H9 (cell line): Measurements from ENCODE around the gene CALY. TPM values are rescaled to one million over a fixed set of nuclear protein-coding genes. Genes with fewer than 3 reads are reported as not detected.

Experiments used
- DNase-seq: peaks from one replicate; pipeline ENCODE4 v3.0.0-alpha.2; 2017
- H2AFZ ChIP-seq: one replicate; pipeline ENCODE4 v1.6.1; 2013; ENCODE audit warnings: mild to moderate bottlenecking, low read length, control low read depth, moderate library complexity
- H2AK5ac ChIP-seq: 2 replicates; pipeline ENCODE4 v1.6.1; 2013; ENCODE audit warnings: low read length, control low read depth, mixed read lengths; ENCODE audit not compliant: insufficient read length
- H2BK120ac ChIP-seq: one replicate; pipeline ENCODE4 v1.6.1; 2013; ENCODE audit warnings: low read depth, mild to moderate bottlenecking, low read length, control low read depth, inconsistent platforms; ENCODE audit not compliant: poor library complexity, severe bottlenecking
- H2BK12ac ChIP-seq: 2 replicates; pipeline ENCODE4 v1.6.1; 2013; ENCODE audit warnings: low read length, control low read depth, mixed read lengths, low read depth; ENCODE audit not compliant: insufficient read length
- H2BK15ac ChIP-seq: 2 replicates; pipeline ENCODE4 v1.6.1; 2013; ENCODE audit warnings: low read depth, low read length, control low read depth
- H2BK20ac ChIP-seq: one replicate; pipeline ENCODE4 v1.6.1; 2013; ENCODE audit warnings: low read depth, mild to moderate bottlenecking, low read length, control low read depth, inconsistent platforms; ENCODE audit not compliant: poor library complexity, severe bottlenecking
- H2BK5ac ChIP-seq: 2 replicates; pipeline ENCODE4 v1.6.1; 2013; ENCODE audit warnings: low read length, control low read depth, mixed read lengths; ENCODE audit not compliant: insufficient read length
- H3K14ac ChIP-seq: 2 replicates; pipeline ENCODE4 v1.6.1; 2013; ENCODE audit warnings: low read length, control low read depth; ENCODE audit not compliant: insufficient read depth
- H3K18ac ChIP-seq: 2 replicates; pipeline ENCODE4 v1.6.1; 2013; ENCODE audit warnings: low read depth, mild to moderate bottlenecking, mixed read lengths, low read length, control low read depth; ENCODE audit not compliant: insufficient read length
- H3K23ac ChIP-seq: 2 replicates; pipeline ENCODE4 v1.6.1; 2013; ENCODE audit warnings: low read length, control low read depth, mixed read lengths, low read depth; ENCODE audit not compliant: insufficient read length
- H3K23me2 ChIP-seq: 2 replicates; pipeline ENCODE4 v1.6.1; 2013; ENCODE audit warnings: low read depth, mild to moderate bottlenecking, mixed read lengths, low read length, control low read depth; ENCODE audit not compliant: insufficient read length, poor library complexity, severe bottlenecking
- H3K27ac ChIP-seq: 2 replicates; pipeline ENCODE4 v1.5.1; 2013; ENCODE audit warnings: low read length, control low read depth, mixed read lengths, low read depth; ENCODE audit not compliant: insufficient read length
- H3K27me3 ChIP-seq: 2 replicates; pipeline ENCODE4 v1.6.1; 2013; ENCODE audit warnings: low read length, control low read depth, inconsistent platforms; ENCODE audit not compliant: insufficient read depth
- H3K4ac ChIP-seq: 2 replicates; pipeline ENCODE4 v1.6.1; 2013; ENCODE audit warnings: low read depth, mild to moderate bottlenecking, control low read depth, inconsistent platforms, low read length, moderate library complexity
- H3K4me1 ChIP-seq: 2 replicates; pipeline ENCODE4 v1.6.1; 2013; ENCODE audit warnings: low read length, control low read depth, inconsistent platforms; ENCODE audit not compliant: insufficient read depth
- H3K4me2 ChIP-seq: 2 replicates; pipeline ENCODE4 v1.6.1; 2013; ENCODE audit warnings: low read length, control low read depth, mixed read lengths; ENCODE audit not compliant: insufficient read length, insufficient read depth
- H3K56ac ChIP-seq: 2 replicates; pipeline ENCODE4 v1.6.1; 2013; ENCODE audit warnings: low read depth, mild to moderate bottlenecking, mixed read lengths, low read length, control low read depth; ENCODE audit not compliant: insufficient read length
- H3K79me1 ChIP-seq: 2 replicates; pipeline ENCODE4 v1.6.1; 2013; ENCODE audit warnings: low read depth, mild to moderate bottlenecking, moderate library complexity, low read length, control low read depth, inconsistent platforms; ENCODE audit not compliant: insufficient read depth, poor library complexity, severe bottlenecking
- H3K79me2 ChIP-seq: 2 replicates; pipeline ENCODE4 v1.6.1; 2013; ENCODE audit warnings: low read length, control low read depth, inconsistent platforms; ENCODE audit not compliant: insufficient read depth
- H3K9ac ChIP-seq: 2 replicates; pipeline ENCODE4 v1.6.1; 2013; ENCODE audit warnings: low read length, control low read depth, mixed read lengths; ENCODE audit not compliant: insufficient read length; ENCODE audit errors: extremely low read depth
- H3K9me3 ChIP-seq: one replicate; pipeline ENCODE4 v1.6.1; 2013; ENCODE audit warnings: low read depth, low read length, inconsistent platforms; ENCODE audit not compliant: control insufficient read depth
- H3T11ph ChIP-seq: one replicate; pipeline ENCODE4 v1.6.1; 2013; ENCODE audit warnings: mild to moderate bottlenecking, low read length, control low read depth, inconsistent platforms
- H4K20me1 ChIP-seq: one replicate; pipeline ENCODE4 v1.6.1; 2013; ENCODE audit not compliant: control insufficient read depth, insufficient read length, insufficient read depth
- H4K5ac ChIP-seq: 2 replicates; pipeline ENCODE4 v1.6.1; 2013; ENCODE audit warnings: low read depth, mild to moderate bottlenecking, mixed read lengths, low read length, control low read depth; ENCODE audit not compliant: insufficient read length
- H4K8ac ChIP-seq: replicated peaks from 2 replicates; pipeline ENCODE4 v1.6.1; 2013; ENCODE audit warnings: low read length, control low read depth, mixed read lengths, low read depth; ENCODE audit not compliant: insufficient read length
- H4K91ac ChIP-seq: 2 replicates; pipeline ENCODE4 v1.6.1; 2013; ENCODE audit warnings: low read depth, mild to moderate bottlenecking, moderate library complexity, mixed read lengths, low read length, control low read depth; ENCODE audit not compliant: insufficient read length
- H3K27ac Mint-ChIP-seq, 3 experiments: 2 replicates in 2 of 3; 3 replicates in 1 of 3; pipeline ENCODE4 v1.8.0; 2020 to 2021; ENCODE audit warnings: mixed read lengths in 3 of 3, mild to moderate bottlenecking in 1 of 3, moderate library complexity in 1 of 3
- H3K27me3 Mint-ChIP-seq: 2 replicates; pipeline ENCODE4 v1.8.0; 2021; ENCODE audit warnings: low read depth, mild to moderate bottlenecking, moderate library complexity, mixed read lengths
- H3K36me3 Mint-ChIP-seq, 3 experiments: 2 replicates in 2 of 3; 3 replicates in 1 of 3; pipeline ENCODE4 v1.8.0; 2020 to 2021; ENCODE audit warnings: low read depth in 3 of 3, mixed read lengths in 3 of 3; ENCODE audit not compliant: insufficient read depth in 1 of 3
- H3K4me1 Mint-ChIP-seq, 2 experiments: 2 replicates each; pipeline ENCODE4 v1.8.0; 2020; ENCODE audit warnings: mixed read lengths in 2 of 2
- H3K4me3 Mint-ChIP-seq, 2 experiments: 2 replicates in 1 of 2; 3 replicates in 1 of 2; pipeline ENCODE4 v1.8.0; 2020 to 2021; ENCODE audit warnings: mild to moderate bottlenecking in 2 of 2, mixed read lengths in 2 of 2, moderate library complexity in 1 of 2
- H3K9me3 Mint-ChIP-seq, 2 experiments: 2 replicates in 1 of 2; 3 replicates in 1 of 2; pipeline ENCODE4 v1.8.0; 2020; ENCODE audit warnings: mild to moderate bottlenecking in 2 of 2, mixed read lengths in 2 of 2, moderate library complexity in 1 of 2
- CTCF ChIP-seq: fragments of 200-600 bp; sonication (generic); conservative IDR thresholded peaks from 3 replicates; pipeline ENCODE4 v1.8.0; 2021; ENCODE audit warnings: antibody characterized with exemption, mild to moderate bottlenecking
- WGBS: extraction: QIAGEN DNeasy Blood & Tissue Kit; methylation state at CpG from one replicate; pipeline ENCODE4 v1.1.7; 2013; ENCODE audit warnings: missing lambda C conversion rate, low lambda C conversion rate, mixed read lengths; ENCODE audit not compliant: insufficient read length; ENCODE audit errors: extremely low coverage; 5-methylcytosine and 5-hydroxymethylcytosine counted together
- total RNA-seq: library from RNA; stranded (reverse); gene quantifications from 2 replicates; pipeline ENCODE4 v1.2.1, GENCODE V29; 2021

CALY gene
- total RNA-seq, 1 experiment from 2014 or later: 2.9 TPM

GRCh38 chr10:133307776-133308420 lies 28.8 kb downstream of the CALY start:
- H3K27me3 ChIP-seq: no peaks in the 10 kb centered on the region
- peaks cover 11 to 14% of the 10 kb centered on the region in 2 experiments for H3K4me1 Mint-ChIP-seq
- H3K79me2 ChIP-seq: peaks cover 9% of the 10 kb centered on the region; the same call in 1 of the 2 replicates
- no peak overlapping the region for H2AK5ac ChIP-seq
- TF ChIP-seq CTCF: peak; percentile 72
- peak; percentile 71 for DNase-seq
- WGBS: no CpG with 5 or more reads among the region's 25 CpGs
- peak overlapping the region; percentile 53 to 98 (median 96); a peak in 6 of 7 replicates for H3K27ac Mint-ChIP-seq
- no peaks in the 10 kb centered on the region for H3K9me3 ChIP-seq
- peaks cover 9% of the 10 kb centered on the region for H3K23me2 ChIP-seq
- H3K4me3 Mint-ChIP-seq: peak overlapping the region; percentile 93 to 97
- peaks cover 4 to 34% (median 19%) of the 10 kb centered on the region in 3 experiments for H3K36me3 Mint-ChIP-seq
- H3K4me1 ChIP-seq: no peaks in the 10 kb centered on the region
- no peaks in the 10 kb centered on the region for H4K20me1 ChIP-seq
- H2BK20ac ChIP-seq: no peak overlapping the region
- no peak overlapping the region for H2BK120ac ChIP-seq
- no peak overlapping the region for H2BK5ac ChIP-seq
- no peak overlapping the region for H4K91ac ChIP-seq
- H3K9me3 Mint-ChIP-seq: no peaks in the 10 kb centered on the region; a peak in 3 of 5 replicates
- H3K18ac ChIP-seq: peak overlapping the region; percentile 78
- no peak overlapping the region for H3K4ac ChIP-seq
- peak overlapping the region; percentile 91 for H3K4me2 ChIP-seq
- no peak overlapping the region for H4K8ac ChIP-seq
- no peaks in the 10 kb centered on the region for H3K27me3 Mint-ChIP-seq
- no peak overlapping the region for H2AFZ ChIP-seq
- no peak overlapping the region for H4K5ac ChIP-seq
- H3K27ac ChIP-seq: no peak overlapping the region
- H2BK15ac ChIP-seq: no peak overlapping the region
- peaks cover 14% of the 10 kb centered on the region for H3K79me1 ChIP-seq
- no peak overlapping the region for H2BK12ac ChIP-seq
- no peak overlapping the region for H3K14ac ChIP-seq
- H3T11ph ChIP-seq: no peak overlapping the region
- H3K56ac ChIP-seq: no peak overlapping the region
- peak overlapping the region; percentile 42 for H3K9ac ChIP-seq
- no peak overlapping the region for H3K23ac ChIP-seq
